SK-N-SH treated with all-trans-retinoic acid at 6 μM for 48 hours (cell line): ENCODE results near the gene TUT1.
"Not testable (repeated sequence)": the region's sequence is repeated elsewhere in the genome, so short reads cannot be mapped to it uniquely, and the experiment has no call there.

ENCODE experiments used
- ATAC-seq: fragments of 200-7000 bp; cut with Tn5 transposase; 3 replicates; pipeline ENCODE4 v1.9.1; 2020; ENCODE audit warnings: mild to moderate bottlenecking, moderate library complexity
- ARNTL ChIP-seq: fragments of 450-650 bp; formaldehyde crosslinking; IDR thresholded peaks from 2 replicates; pipeline ENCODE4 v1.5.0; 2020; ENCODE audit warnings: low read depth, mild to moderate bottlenecking, moderate library complexity, borderline replicate concordance
- BACH2 ChIP-seq: fragments of 250-450 bp; sonication (Bioruptor Pico); IDR thresholded peaks from 2 replicates; pipeline ENCODE4 v1.9.0; 2021; ENCODE audit warnings: mild to moderate bottlenecking, borderline replicate concordance
- CSRNP3 ChIP-seq: fragments of 250-450 bp; sonication (Bioruptor Pico); IDR thresholded peaks from 2 replicates; pipeline ENCODE4 v1.5.1; 2021; ENCODE audit warnings: mild to moderate bottlenecking, moderate library complexity
- ESRRG ChIP-seq: fragments of 250-450 bp; sonication (Bioruptor Pico); IDR thresholded peaks from 2 replicates; pipeline ENCODE4 v1.6.1; 2021; ENCODE audit warnings: mild to moderate bottlenecking
- GLIS3 ChIP-seq: fragments of 250-450 bp; sonication (Bioruptor Pico); IDR thresholded peaks from 2 replicates; pipeline ENCODE4 v1.5.0; 2020; ENCODE audit warnings: mild to moderate bottlenecking, moderate library complexity
- ISL1 ChIP-seq: fragments of 250-450 bp; sonication (Bioruptor Pico); IDR thresholded peaks from 2 replicates; pipeline ENCODE4 v2.1.2; 2022; ENCODE audit warnings: mild to moderate bottlenecking, moderate library complexity
- OSR1 ChIP-seq: fragments of 250-450 bp; sonication (Bioruptor Pico); IDR thresholded peaks from 2 replicates; pipeline ENCODE4 v1.8.0; 2022; ENCODE audit warnings: moderate library complexity, mild to moderate bottlenecking, inconsistent platforms
- POU6F1 ChIP-seq: fragments of 250-450 bp; sonication (Bioruptor Pico); IDR thresholded peaks from 2 replicates; pipeline ENCODE4 v1.8.0; 2021; ENCODE audit warnings: low read depth, mild to moderate bottlenecking, moderate library complexity, borderline replicate concordance
- PPARA ChIP-seq: fragments of 250-450 bp; sonication (Bioruptor Pico); IDR thresholded peaks from 2 replicates; pipeline ENCODE4 v1.5.0; 2020; ENCODE audit warnings: mild to moderate bottlenecking, borderline replicate concordance
- RARB ChIP-seq: fragments of 250-450 bp; sonication (Bioruptor Pico); IDR thresholded peaks from 2 replicates; pipeline ENCODE4 v1.8.0; 2021; ENCODE audit warnings: mild to moderate bottlenecking, moderate library complexity
- SNAI2 ChIP-seq: fragments of 250-450 bp; sonication (Bioruptor Pico); IDR thresholded peaks from 2 replicates; pipeline ENCODE4 v1.5.0; 2020; ENCODE audit warnings: mild to moderate bottlenecking, moderate library complexity
- TCF4 ChIP-seq: fragments of 250-450 bp; sonication (Bioruptor Pico); IDR thresholded peaks from 2 replicates; pipeline ENCODE4 v1.8.0; 2021; ENCODE audit warnings: mild to moderate bottlenecking, moderate library complexity, borderline replicate concordance
- TOX ChIP-seq: fragments of 250-450 bp; sonication (Bioruptor Pico); IDR thresholded peaks from 2 replicates; pipeline ENCODE4 v1.8.0; 2021; ENCODE audit warnings: mild to moderate bottlenecking, moderate library complexity, borderline replicate concordance
- ZC3H10 ChIP-seq: fragments of 250-450 bp; sonication (Bioruptor Pico); IDR thresholded peaks from 2 replicates; pipeline ENCODE4 v1.5.1; 2021; ENCODE audit warnings: mild to moderate bottlenecking, moderate library complexity
- ZFP30 ChIP-seq: fragments of 450-650 bp; formaldehyde crosslinking; IDR thresholded peaks from 2 replicates; pipeline ENCODE4 v1.5.0; 2022; ENCODE audit warnings: mild to moderate bottlenecking, moderate library complexity
- ZNF565 ChIP-seq: fragments of 450-650 bp; formaldehyde crosslinking; conservative IDR thresholded peaks from 2 replicates; pipeline ENCODE4 v1.5.0; 2020; ENCODE audit warnings: low read depth, mild to moderate bottlenecking, moderate library complexity
- ZNF70 ChIP-seq: fragments of 450-650 bp; formaldehyde crosslinking; IDR thresholded peaks from 2 replicates; pipeline ENCODE4 v1.5.0; 2020; ENCODE audit warnings: mild to moderate bottlenecking, moderate library complexity
- TF ChIP-seq, protein P1 (sequence below): fragments of 250-450 bp; sonication (Bioruptor Pico); IDR thresholded peaks from 2 replicates; pipeline ENCODE4 v1.5.1; 2020; ENCODE audit warnings: low read depth, mild to moderate bottlenecking, moderate library complexity

The TUT1 gene

DNA sequence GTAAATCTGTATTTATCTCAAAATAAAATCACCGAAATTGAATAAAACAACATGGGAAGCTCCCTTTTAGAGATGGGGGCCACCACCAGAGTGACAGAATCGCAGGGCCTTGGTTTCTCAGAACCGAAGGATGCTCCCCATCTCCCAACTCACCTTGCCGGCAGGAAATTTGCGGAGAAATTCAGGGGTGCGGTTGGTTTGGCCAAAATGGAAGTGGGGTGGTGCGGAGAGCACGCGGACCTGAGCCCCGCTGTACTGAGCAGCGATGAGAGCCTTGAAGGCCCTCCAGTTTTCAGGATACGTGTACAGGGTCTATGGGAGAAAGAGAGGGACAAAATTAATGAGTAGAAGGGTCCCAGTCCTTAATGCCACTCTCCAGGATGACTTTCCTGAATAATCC is 18.9 kb downstream of the TUT1 start:
- TF ChIP-seq OSR1 (no peak), TOX (no peak)
- no peak for ATAC-seq

DNA sequence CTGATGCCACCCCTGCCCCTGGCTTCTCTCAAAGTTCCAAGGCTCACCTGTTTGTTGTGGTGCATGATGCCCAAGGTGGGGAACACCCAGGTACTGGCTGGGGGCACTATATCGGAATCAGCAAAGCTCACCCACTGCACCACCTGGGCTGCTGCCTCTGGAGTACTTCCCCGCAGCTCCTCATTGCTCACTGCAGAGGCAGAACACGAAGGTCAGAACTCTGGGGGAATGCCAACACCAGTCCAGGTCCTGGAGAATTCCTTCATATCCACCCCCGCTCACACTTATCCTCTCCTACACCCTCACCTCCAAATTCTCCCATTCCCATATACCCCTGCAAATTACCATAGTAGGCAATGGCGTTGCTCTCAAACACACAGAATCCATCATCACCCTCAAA is 19.8 kb downstream of the TUT1 start:
- not testable (repeated sequence) for ATAC-seq

- not testable (repeated sequence) for ATAC-seq
Observed at GRCh38 chr11:62570903-62571302, 20.4 kb downstream of the TUT1 start.

GRCh38 chr11:62569611-62570010 is 21.7 kb downstream of the TUT1 start:
- TF ChIP-seq ARNTL (CRISPR knock-in tag) (no peak), ZFP30 (CRISPR knock-in tag) (no peak), OSR1 (no peak), ISL1 (CRISPR knock-in tag) (no peak), ESRRG (CRISPR knock-in tag) (no peak), GLIS3 (CRISPR knock-in tag) (no peak), RARB (no peak), BACH2 (CRISPR knock-in tag) (no peak), CSRNP3 (CRISPR knock-in tag) (no peak), ZC3H10 (CRISPR knock-in tag) (no peak), ZNF565 (no peak), TCF4 (CRISPR knock-in tag) (no peak)
- TF ChIP-seq, all 23 proteins: peak for 0

DNA sequence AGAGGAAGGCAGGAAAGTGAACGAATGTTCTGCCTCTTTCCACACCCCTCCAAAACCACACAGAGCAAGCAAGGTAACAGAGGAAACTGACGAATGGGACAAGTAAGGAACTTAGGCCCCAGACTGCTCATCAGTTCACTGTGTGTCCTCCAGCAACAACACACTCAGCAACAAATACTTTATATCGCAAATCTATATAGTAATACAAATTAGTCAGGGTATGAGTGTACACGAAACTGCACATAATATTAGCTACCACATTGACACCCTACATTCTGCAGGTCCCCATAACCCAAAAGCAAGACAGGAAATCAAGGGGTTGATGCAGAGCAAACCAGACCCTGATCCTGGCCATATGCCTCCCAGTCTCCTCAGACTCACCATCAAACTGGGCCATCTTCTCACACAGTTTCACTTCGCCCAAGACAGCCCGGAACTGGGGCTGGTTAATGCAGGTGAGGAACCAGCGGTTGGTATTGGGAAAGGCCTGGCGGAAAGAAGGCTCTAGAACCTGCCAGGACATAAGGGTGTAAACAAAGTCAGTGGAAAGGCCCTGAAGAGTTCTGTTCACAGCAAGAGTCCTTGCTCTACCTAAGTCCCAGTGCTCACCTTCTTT is 24.2 kb downstream of the TUT1 start:
- TF ChIP-seq SNAI2 (CRISPR knock-in tag) (no peak), POU6F1 (CRISPR knock-in tag) (no peak), ZC3H10 (CRISPR knock-in tag) (no peak), TOX (no peak)
- TF ChIP-seq, protein P1, sequence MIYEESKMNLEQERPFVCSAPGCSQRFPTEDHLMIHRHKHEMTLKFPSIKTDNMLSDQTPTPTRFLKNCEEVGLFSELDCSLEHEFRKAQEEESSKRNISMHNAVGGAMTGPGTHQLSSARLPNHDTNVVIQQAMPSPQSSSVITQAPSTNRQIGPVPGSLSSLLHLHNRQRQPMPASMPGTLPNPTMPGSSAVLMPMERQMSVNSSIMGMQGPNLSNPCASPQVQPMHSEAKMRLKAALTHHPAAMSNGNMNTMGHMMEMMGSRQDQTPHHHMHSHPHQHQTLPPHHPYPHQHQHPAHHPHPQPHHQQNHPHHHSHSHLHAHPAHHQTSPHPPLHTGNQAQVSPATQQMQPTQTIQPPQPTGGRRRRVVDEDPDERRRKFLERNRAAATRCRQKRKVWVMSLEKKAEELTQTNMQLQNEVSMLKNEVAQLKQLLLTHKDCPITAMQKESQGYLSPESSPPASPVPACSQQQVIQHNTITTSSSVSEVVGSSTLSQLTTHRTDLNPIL (CRISPR knock-in tag): no peak
- no peak for ATAC-seq

More at GRCh38 chr11:62569611-62570010, 21.7 kb downstream of the TUT1 start:
- no peak for ATAC-seq

DNA sequence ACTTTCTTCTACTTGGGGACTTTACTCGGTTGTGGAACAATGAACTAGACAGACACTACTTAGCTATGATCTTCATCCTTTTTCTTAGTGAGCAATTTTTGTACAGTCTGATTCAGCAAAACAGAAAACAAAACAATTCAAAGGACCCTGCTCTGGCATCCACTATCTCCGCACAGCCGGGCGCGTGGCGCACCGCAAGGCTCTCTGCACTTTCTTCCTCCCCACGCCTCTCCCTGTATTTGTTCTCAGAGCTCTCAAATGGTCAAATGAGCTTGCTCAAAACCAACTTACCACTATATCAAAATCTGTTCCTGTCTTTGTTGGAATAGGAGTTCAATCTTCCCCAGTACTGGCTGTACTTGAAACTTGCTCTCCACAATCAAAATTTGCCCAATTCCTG is 25.1 kb downstream of the TUT1 start:
- TF ChIP-seq OSR1 (no peak), PPARA (CRISPR knock-in tag) (no peak), CSRNP3 (CRISPR knock-in tag) (no peak), ZNF70 (CRISPR knock-in tag) (no peak), ISL1 (CRISPR knock-in tag) (no peak)
- TF ChIP-seq, protein P1 (CRISPR knock-in tag): no peak
- ATAC-seq: no peak
